Fibroblast of mammary gland (primary cell): Measurements from ENCODE around the gene BAIAP3.

ENCODE experiments used
- DNase-seq: peaks from one replicate; pipeline ENCODE4 v3.0.0-alpha.2; 2010; ENCODE audit warnings: low read depth
- H3K4me3 ChIP-seq: 2 replicates; pipeline ENCODE4 v1.5.1; 2011; ENCODE audit warnings: low read depth, mild to moderate bottlenecking, low read length, moderate library complexity; ENCODE audit not compliant: control insufficient read depth
- CTCF ChIP-seq: conservative IDR thresholded peaks from 2 replicates; pipeline ENCODE4 v1.5.1; 2011; ENCODE audit warnings: low read depth, low read length, inconsistent platforms; ENCODE audit not compliant: control insufficient read depth, insufficient read depth

Gene BAIAP3

GRCh38 chr16:1319041-1319440, 14.4 kb upstream of the BAIAP3 start:
- H3K4me3 ChIP-seq, result no peak overlapping the region
- TF ChIP-seq CTCF, result no peak

GRCh38 chr16:1320097-1320496, 13.3 kb upstream of the BAIAP3 start:
- TF ChIP-seq CTCF, result no peak
- no peak overlapping the region for H3K4me3 ChIP-seq
- DNase-seq, result no peak

More at GRCh38 chr16:1319041-1319440, 14.4 kb upstream of the BAIAP3 start:
- DNase-seq, result no peak

GRCh38 chr16:1320658-1321240, 12.7 kb upstream of the BAIAP3 start:
- no peak for DNase-seq
- TF ChIP-seq CTCF, result no peak
- H3K4me3 ChIP-seq, result no peak overlapping the region

- TF ChIP-seq CTCF, result no peak
- DNase-seq, result no peak
- no peak overlapping the region for H3K4me3 ChIP-seq
These were observed 11.0 kb upstream of the BAIAP3 start for GRCh38 chr16:1322407-1322806.

GRCh38 chr16:1323296-1324239, 9.9 kb upstream of the BAIAP3 start:
- H3K4me3 ChIP-seq, result no peak overlapping the region
- DNase-seq, result no peak
- no peak for TF ChIP-seq CTCF

- no peak for DNase-seq
- TF ChIP-seq CTCF, result no peak
- no peak overlapping the region for H3K4me3 ChIP-seq
These were observed 9.1 kb upstream of the BAIAP3 start for GRCh38 chr16:1324286-1324826.
